Caco-2 (cell line): ENCODE measurements around the gene DRD1. TPM values are rescaled to one million over a fixed set of nuclear protein-coding genes. Genes with fewer than 3 reads are reported as not detected.

ENCODE experiments used
- BruUV-seq: library from RNA; stranded (reverse); fragments of 400-500 nt; replicated peaks from 2 replicates; lab custom pipeline; 2021; lab: Mats Ljungman, UMichigan
- CTCF ChIA-PET: fragments of 300-600 bp; sonication (Branson Sonifier 250); formaldehyde crosslinking; loops from one replicate; lab custom pipeline; 2022; ENCODE audit warnings: antibody characterized with exemption; lab: Charles Lee
- POLR2A ChIA-PET: fragments of 300-600 bp; sonication (Branson Sonifier 250); formaldehyde crosslinking; loops from one replicate; lab custom pipeline; 2022; ENCODE audit warnings: antibody characterized with exemption; lab: Charles Lee
- DNase-seq, 2 experiments: peaks; one replicate each; pipeline versions ENCODE4 v3.0.0 to v3.0.0-alpha.2; 2020 to 2022
- H3K27me3 ChIP-seq: replicated peaks from 2 replicates; pipeline ENCODE4 v1.6.0; 2011; ENCODE audit warnings: low read length; ENCODE audit not compliant: control insufficient read depth, insufficient read depth
- H3K36me3 ChIP-seq: 2 replicates; pipeline ENCODE4 v1.5.1; 2011; ENCODE audit warnings: low read length; ENCODE audit not compliant: control insufficient read depth, insufficient read depth
- H3K4me1 ChIP-seq: fragments of 250-450 bp; sonication (Bioruptor Pico); 2 replicates; pipeline ENCODE4 v1.5.1; 2020; ENCODE audit warnings: mild to moderate bottlenecking
- H3K4me3 ChIP-seq: 2 replicates; pipeline ENCODE4 v1.5.1; 2011; ENCODE audit warnings: low read depth, mild to moderate bottlenecking, control low read depth, low read length
- H3K9me3 ChIP-seq: fragments of 250-450 bp; sonication (Bioruptor Pico); 2 replicates; pipeline ENCODE4 v1.5.1; 2020; ENCODE audit warnings: mild to moderate bottlenecking, moderate library complexity
- H3K27ac Mint-ChIP-seq: one replicate; pipeline ENCODE4 v1.8.0; 2022; ENCODE audit warnings: mixed read lengths; ENCODE audit not compliant: unreplicated experiment
- H3K27me3 Mint-ChIP-seq: one replicate; pipeline ENCODE4 v1.8.0; 2022; ENCODE audit warnings: mixed read lengths; ENCODE audit not compliant: insufficient read depth, unreplicated experiment
- H3K36me3 Mint-ChIP-seq: one replicate; pipeline ENCODE4 v1.8.0; 2022; ENCODE audit warnings: mild to moderate bottlenecking, mixed read lengths; ENCODE audit not compliant: insufficient read depth, unreplicated experiment
- H3K4me1 Mint-ChIP-seq: one replicate; pipeline ENCODE4 v1.8.0; 2022; ENCODE audit warnings: low read depth, mixed read lengths; ENCODE audit not compliant: unreplicated experiment
- H3K4me3 Mint-ChIP-seq: one replicate; pipeline ENCODE4 v1.8.0; 2022; ENCODE audit warnings: mild to moderate bottlenecking, moderate library complexity, mixed read lengths; ENCODE audit not compliant: unreplicated experiment
- H3K9me3 Mint-ChIP-seq: one replicate; pipeline ENCODE4 v1.8.0; 2022; ENCODE audit warnings: mixed read lengths; ENCODE audit not compliant: unreplicated experiment
- CTCF ChIP-seq, 2 experiments: fragments of 200-600 bp in 1 of 2; IDR thresholded peaks; 1 replicate in 1 of 2; 2 replicates in 1 of 2; pipeline versions ENCODE4 v1.5.1 to v1.8.0; 2011 to 2022; ENCODE audit warnings: antibody characterized with exemption in 1 of 2, control low read depth in 1 of 2, inconsistent platforms in 1 of 2, low read depth in 1 of 2, low read length in 1 of 2, mild to moderate bottlenecking in 1 of 2, moderate library complexity in 1 of 2; ENCODE audit not compliant: insufficient read depth in 1 of 2, severe bottlenecking in 1 of 2, unreplicated experiment in 1 of 2
- intact Hi-C: fragments of 100-400 bp; cut with micrococcal nuclease; formaldehyde crosslinking; loops from one replicate; pipeline ENCODE4 v1.10.0; 2022; ENCODE audit not compliant: unreplicated experiment
- total RNA-seq: library from RNA; stranded (reverse); gene quantifications from 2 replicates; pipeline ENCODE4 v1.2.3, GENCODE V29; 2022

DRD1 gene
- total RNA-seq, 1 experiment from 2014 or later, result not detected

GRCh38 chr5:175485631-175486030, 41.6 kb upstream of the DRD1 start:
- CTCF ChIA-PET, result no interaction called here

DNA sequence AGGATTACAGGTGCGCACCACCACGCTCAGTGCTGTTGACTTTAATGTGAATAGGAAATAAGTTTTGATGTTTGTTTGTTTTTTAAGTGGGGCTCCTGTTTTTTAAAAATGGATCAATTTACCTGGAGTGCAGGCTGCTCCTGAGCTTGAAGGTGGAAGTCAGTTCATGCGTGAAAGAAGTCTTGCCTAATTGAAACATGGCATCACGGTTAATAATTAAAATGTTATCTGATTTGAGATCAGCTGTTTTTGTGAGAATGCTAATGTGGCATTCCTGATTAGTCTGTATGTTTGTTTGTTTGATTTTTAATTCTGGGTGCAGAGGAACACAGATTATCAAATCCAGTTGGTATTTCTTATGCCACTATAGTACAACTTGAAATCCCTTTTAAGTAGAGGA, 40.8 kb upstream of the DRD1 start:
- DNase-seq, result no peak
- H3K27ac Mint-ChIP-seq, result no peak overlapping the region
- ChIA-PET CTCF (no interaction called here), POLR2A (no interaction called here)
- H3K27me3 Mint-ChIP-seq, result no peaks in the 10 kb centered on the region
- no peaks in the 10 kb centered on the region for H3K9me3 Mint-ChIP-seq
- H3K4me1 ChIP-seq, result peaks cover 1% of the 10 kb centered on the region; the same call in 1 of the 2 replicates
- peaks cover 67% of the 10 kb centered on the region for H3K36me3 Mint-ChIP-seq
- H3K4me3 Mint-ChIP-seq, result no peak overlapping the region
- intact Hi-C loops, result no loop called here
- no peaks in the 10 kb centered on the region for H3K27me3 ChIP-seq
- H3K9me3 ChIP-seq, result no peaks in the 10 kb centered on the region
- H3K4me3 ChIP-seq, result no peak overlapping the region
- peaks cover 2% of the 10 kb centered on the region for H3K36me3 ChIP-seq
- no peak for TF ChIP-seq CTCF (IDR thresholded peaks at IDR 0.05; ENCODE audit: insufficient read depth in 1 of 2, low read depth in 1 of 2, low read length in 1 of 2, severe bottlenecking in 1 of 2, unreplicated experiment in 1 of 2)
- H3K4me1 Mint-ChIP-seq, result peaks cover 23% of the 10 kb centered on the region
- no TSS peak for BruUV-seq

More at GRCh38 chr5:175485631-175486030, 41.6 kb upstream of the DRD1 start:
- Histone ChIP-seq H3K4me1 (no peaks in the 10 kb centered on the region), H3K4me3 (no peak overlapping the region), H3K27me3 (no peaks in the 10 kb centered on the region), H3K9me3 (no peaks in the 10 kb centered on the region), H3K36me3 (peaks cover 2% of the 10 kb centered on the region)
- Mint-ChIP-seq H3K4me3 (no peak overlapping the region), H3K27me3 (no peaks in the 10 kb centered on the region), H3K9me3 (no peaks in the 10 kb centered on the region), H3K36me3 (peaks cover 70% of the 10 kb centered on the region), H3K4me1 (peaks cover 19% of the 10 kb centered on the region), H3K27ac (no peak overlapping the region)
- intact Hi-C loops, result no loop called here
- BruUV-seq, result no TSS peak
- POLR2A ChIA-PET, result no interaction called here
- no peak for TF ChIP-seq CTCF (IDR thresholded peaks at IDR 0.05; ENCODE audit: insufficient read depth in 1 of 2, low read depth in 1 of 2, low read length in 1 of 2, severe bottlenecking in 1 of 2, unreplicated experiment in 1 of 2)
- no peak for DNase-seq

GRCh38 chr5:175484322-175484721, 40.3 kb upstream of the DRD1 start:
- Mint-ChIP-seq H3K27ac (no peak overlapping the region), H3K27me3 (no peaks in the 10 kb centered on the region), H3K36me3 (peaks cover 64% of the 10 kb centered on the region), H3K4me3 (no peak overlapping the region), H3K9me3 (no peaks in the 10 kb centered on the region), H3K4me1 (peaks cover 23% of the 10 kb centered on the region)
- intact Hi-C loops, result no loop called here
- ChIA-PET POLR2A (no interaction called here), CTCF (no interaction called here)
- no TSS peak for BruUV-seq
- Histone ChIP-seq H3K36me3 (peaks cover 2% of the 10 kb centered on the region), H3K4me1 (peaks cover 4% of the 10 kb centered on the region; the same call in 1 of the 2 replicates), H3K4me3 (no peak overlapping the region), H3K27me3 (no peaks in the 10 kb centered on the region), H3K9me3 (no peaks in the 10 kb centered on the region)
- no peak for TF ChIP-seq CTCF (IDR thresholded peaks at IDR 0.05; ENCODE audit: insufficient read depth in 1 of 2, low read depth in 1 of 2, low read length in 1 of 2, severe bottlenecking in 1 of 2, unreplicated experiment in 1 of 2)
- no peak for DNase-seq
